ENCODE data around the gene LCE2A.

Gene LCE2A

DNA sequence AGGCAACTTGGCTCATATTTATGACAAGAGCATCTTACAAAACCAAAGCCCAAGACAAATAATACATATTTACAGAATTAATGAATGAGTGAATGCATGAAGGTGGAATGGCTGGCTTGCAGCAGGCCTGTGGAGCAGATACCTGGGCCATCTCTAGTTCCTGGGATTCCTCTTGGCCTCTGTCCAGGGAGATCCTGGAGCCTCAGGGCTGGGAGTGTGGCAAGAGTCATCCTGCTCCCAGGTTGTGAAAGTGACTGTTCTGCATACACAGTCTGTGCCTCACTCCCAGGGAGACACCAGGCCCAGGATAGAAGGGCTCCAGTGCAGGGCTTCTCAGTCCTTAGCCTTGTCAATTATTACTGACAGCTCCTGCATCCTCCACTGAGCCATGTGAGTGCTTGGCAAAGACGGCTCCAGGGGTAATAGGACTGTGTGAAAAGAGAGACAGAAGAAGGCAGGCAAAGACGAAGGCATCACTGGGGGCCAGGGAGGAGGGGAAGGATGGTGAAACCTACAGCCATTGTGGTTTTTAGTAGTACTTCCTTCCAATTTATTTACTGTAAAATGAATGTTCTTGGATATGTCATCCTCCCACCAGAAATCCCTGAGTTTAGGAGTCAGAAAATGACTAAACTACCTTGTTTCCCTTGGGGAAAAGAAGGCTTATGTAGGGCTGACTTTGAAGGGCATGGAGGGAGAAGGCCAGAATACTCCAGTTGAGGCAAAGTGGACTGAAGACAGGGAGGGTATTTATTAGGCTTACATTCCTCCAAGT, 45.4 kb downstream of the LCE2A start:
- DNase-seq = no peak

DNA sequence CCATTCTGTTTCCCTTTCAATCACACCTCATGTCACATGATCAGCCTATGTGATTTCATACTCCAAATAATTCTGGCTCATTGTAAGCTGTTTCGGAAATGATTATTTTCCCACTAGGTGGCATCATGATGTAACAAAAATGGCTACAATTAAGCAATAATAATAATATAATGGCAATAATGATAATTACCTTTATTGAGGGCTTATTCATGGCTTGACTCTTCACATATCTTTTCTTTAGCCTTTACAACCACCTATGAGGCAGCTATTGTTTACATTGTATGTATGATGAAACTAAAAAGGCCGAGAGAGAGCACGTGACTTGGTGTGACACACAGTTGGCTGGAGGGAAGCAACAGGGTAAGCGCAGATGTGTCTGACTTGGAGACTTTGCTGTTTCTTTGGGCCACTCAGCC, 47.2 kb downstream of the LCE2A start:
- no peak for DNase-seq

DNA sequence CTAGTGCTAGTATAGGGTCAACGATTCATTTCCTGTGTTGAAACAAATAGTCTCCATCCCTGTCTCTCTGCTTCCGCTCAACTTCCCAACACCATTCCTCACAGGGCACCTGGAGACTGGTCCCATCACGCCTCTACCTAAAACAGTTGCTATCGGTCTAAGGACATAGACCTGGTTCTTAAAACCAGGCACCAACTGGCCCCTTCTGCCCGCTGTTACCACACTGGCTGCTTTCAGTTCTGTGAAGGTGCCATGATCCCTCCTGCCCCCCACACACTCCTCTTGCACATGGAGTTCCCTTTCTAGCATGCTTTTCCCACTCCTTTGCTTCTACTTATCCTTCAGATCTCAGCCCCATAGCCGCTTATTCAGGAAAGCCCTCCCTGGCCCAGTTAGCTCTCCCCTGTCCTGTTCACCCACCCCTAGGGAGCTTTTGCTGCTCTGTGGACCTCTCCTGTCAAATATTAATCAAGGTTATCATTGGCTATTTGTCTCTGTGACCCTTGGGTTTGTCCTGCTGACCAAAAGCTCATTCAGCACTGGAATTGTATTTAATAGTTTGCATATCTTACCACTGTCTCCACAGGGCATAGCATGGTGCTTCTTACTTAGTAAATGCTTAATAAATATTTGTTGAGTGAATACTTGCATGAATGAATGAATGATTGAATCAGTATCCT, 47.8 kb downstream of the LCE2A start:
- no peak for DNase-seq

DNA sequence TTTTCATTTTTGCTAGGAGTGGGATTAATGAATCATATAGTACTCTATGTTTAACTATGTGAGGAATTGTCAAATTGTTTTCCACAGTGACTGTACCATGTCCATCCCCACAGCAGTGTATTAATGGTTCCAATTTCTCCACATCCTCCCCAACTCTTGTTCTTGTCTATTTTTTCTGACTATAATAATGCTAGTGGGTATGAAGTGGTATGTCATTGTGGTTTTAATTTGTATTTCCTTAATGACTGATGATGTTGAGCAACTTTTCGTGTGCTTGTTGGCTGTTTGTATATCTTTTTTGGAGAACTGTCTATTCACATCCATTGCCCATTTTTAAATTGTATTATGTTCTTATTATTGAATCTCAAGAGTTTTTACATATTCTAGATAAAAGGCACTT, 49.7 kb downstream of the LCE2A start:
- DNase-seq = no peak
